Epithelial cell of esophagus (primary cell): Measurements from ENCODE around the gene PIGW.

Source experiments
- DNase-seq: peaks from one replicate; pipeline ENCODE4 v3.0.0; 2010; ENCODE audit warnings: low read depth
- H3K4me3 ChIP-seq: 2 replicates; pipeline ENCODE4 v1.5.1; 2011; ENCODE audit warnings: mild to moderate bottlenecking, low read length, control low read depth
- TF ChIP-seq, protein P1 (sequence below): IDR thresholded peaks from 2 replicates; pipeline ENCODE4 v1.5.1; 2011; ENCODE audit warnings: low read depth, mild to moderate bottlenecking, low read length, control low read depth, inconsistent platforms; ENCODE audit not compliant: insufficient read depth; ENCODE audit errors: missing control alignments

PIGW gene

DNA sequence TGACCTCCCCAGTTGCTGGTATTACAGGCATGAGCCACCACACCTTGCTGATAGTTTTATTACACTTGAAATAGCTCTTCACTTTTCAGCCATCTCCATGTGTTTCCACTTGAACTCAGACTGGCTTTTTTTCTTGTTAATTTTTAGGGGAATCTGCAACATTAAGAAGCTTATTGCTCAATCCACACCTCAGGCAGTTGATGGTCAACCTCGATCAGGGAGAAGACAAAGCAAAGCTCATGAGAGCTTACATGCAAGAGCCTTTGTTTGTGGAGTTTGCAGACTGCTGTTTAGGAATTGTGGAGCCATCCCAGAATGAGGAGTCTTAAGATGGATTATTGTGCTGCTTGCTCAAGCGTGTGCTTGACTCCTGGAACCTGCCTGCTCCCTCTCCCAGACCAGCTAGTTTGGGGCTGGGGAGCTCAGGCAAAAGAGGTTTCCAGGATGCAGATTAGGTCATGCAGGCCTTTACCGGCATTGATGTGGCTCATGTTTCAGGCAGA, 39.7 kb upstream of the PIGW start:
- H3K4me3 ChIP-seq = no peak overlapping the region
- TF ChIP-seq, protein P1, sequence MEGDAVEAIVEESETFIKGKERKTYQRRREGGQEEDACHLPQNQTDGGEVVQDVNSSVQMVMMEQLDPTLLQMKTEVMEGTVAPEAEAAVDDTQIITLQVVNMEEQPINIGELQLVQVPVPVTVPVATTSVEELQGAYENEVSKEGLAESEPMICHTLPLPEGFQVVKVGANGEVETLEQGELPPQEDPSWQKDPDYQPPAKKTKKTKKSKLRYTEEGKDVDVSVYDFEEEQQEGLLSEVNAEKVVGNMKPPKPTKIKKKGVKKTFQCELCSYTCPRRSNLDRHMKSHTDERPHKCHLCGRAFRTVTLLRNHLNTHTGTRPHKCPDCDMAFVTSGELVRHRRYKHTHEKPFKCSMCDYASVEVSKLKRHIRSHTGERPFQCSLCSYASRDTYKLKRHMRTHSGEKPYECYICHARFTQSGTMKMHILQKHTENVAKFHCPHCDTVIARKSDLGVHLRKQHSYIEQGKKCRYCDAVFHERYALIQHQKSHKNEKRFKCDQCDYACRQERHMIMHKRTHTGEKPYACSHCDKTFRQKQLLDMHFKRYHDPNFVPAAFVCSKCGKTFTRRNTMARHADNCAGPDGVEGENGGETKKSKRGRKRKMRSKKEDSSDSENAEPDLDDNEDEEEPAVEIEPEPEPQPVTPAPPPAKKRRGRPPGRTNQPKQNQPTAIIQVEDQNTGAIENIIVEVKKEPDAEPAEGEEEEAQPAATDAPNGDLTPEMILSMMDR = no peak
- DNase-seq = no peak

- TF ChIP-seq, protein P1 = no peak
- H3K4me3 ChIP-seq = no peak overlapping the region
- no peak for DNase-seq
Measured at GRCh38 chr17:36496018-36496789, 38.6 kb upstream of the PIGW start.

DNA sequence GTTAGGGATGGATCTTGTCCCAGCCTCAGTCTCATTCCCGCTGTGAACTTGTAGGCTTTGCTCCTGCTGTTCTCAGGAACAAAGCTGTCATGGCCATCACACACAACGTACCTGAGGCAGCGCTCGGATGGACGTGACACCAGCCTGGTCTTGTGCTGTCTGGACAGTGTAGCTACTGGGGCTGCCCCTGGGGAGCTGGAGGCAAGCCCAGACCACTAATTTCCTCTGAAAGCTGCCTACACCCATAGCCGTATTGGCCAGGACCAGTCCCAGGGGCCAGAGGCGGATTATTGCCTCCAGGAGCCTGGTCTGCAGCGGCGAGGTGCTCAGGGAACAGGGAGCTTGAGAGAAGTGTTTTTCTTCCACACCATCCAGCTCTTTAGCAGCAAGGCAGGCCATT, 36.6 kb upstream of the PIGW start:
- no peak for DNase-seq
- no peak overlapping the region for H3K4me3 ChIP-seq
- TF ChIP-seq, protein P1 = no peak

- no peak overlapping the region for H3K4me3 ChIP-seq
- TF ChIP-seq, protein P1 = no peak
- no peak for DNase-seq
Measured at GRCh38 chr17:36498560-36499300, 36.1 kb upstream of the PIGW start.

GRCh38 chr17:36500745-36501225, 34.0 kb upstream of the PIGW start:
- TF ChIP-seq, protein P1 = no peak
- no peak for DNase-seq
- H3K4me3 ChIP-seq = no peak overlapping the region

- TF ChIP-seq, protein P1 = no peak
- no peak for DNase-seq
- no peak overlapping the region for H3K4me3 ChIP-seq
Measured at GRCh38 chr17:36501351-36501750, 33.4 kb upstream of the PIGW start.
